Renal cortex interstitium (tissue), 11 donors: ENCODE measurements around the gene FCRL6. TPM values are rescaled to one million over a fixed set of nuclear protein-coding genes. Genes with fewer than 3 reads are reported as not detected.
A peak's percentile ranks its signal among the peaks of the same experiment; 100 is the strongest.

Experiments
- DNase-seq, 11 donors: peaks; one replicate each; pipeline ENCODE4 v3.0.0-alpha.2; 2013; ENCODE audit warnings: low read depth in 9 of 11, low spot score in 4 of 11; ENCODE audit errors: extremely low read depth in 1 of 11
- polyA plus RNA-seq, 3 donors: library from polyadenylated mRNA; unstranded; fragments of 120-200 nt; gene quantifications; one replicate each; pipeline ENCODE4 v1.2.1, GENCODE V29; 2013; ENCODE audit not compliant: insufficient read length in 3 of 3

FCRL6 gene
- polyA plus RNA-seq, 3 donors = 0.19 to 0.32 (median 0.20) TPM

GRCh38 chr1:159791031-159791430, 11.1 kb upstream of the FCRL6 start:
- no peak for DNase-seq

- no peak for DNase-seq
These were observed 10.7 kb upstream of the FCRL6 start for GRCh38 chr1:159791461-159791860.

GRCh38 chr1:159795534-159795933, 6.6 kb upstream of the FCRL6 start:
- DNase-seq = no peak

GRCh38 chr1:159798893-159799292, 3.3 kb upstream of the FCRL6 start:
- peak in 9 of 11 donors; percentile 40 to 73 (median 54) for DNase-seq

- DNase-seq = no peak
These were observed 2.6 kb upstream of the FCRL6 start for GRCh38 chr1:159799446-159799985.

GRCh38 chr1:159800177-159800930, 1.8 kb upstream of the FCRL6 start:
- no peak for DNase-seq

GRCh38 chr1:159803956-159804689, 2.0 kb downstream of the FCRL6 start:
- no peak for DNase-seq

GRCh38 chr1:159804924-159805323, 2.8 kb downstream of the FCRL6 start:
- DNase-seq = no peak

GRCh38 chr1:159815926-159816325, 13.8 kb downstream of the FCRL6 start:
- no peak for DNase-seq

GRCh38 chr1:159817276-159818041, 15.3 kb downstream of the FCRL6 start:
- DNase-seq = peak in 1 of 11 donors; percentile 21

- DNase-seq = no peak
These were observed 19.2 kb downstream of the FCRL6 start for GRCh38 chr1:159821171-159821867.

- peak in 6 of 11 donors; percentile 10 to 70 (median 41) for DNase-seq
These were observed 21.2 kb downstream of the FCRL6 start for GRCh38 chr1:159823406-159823805.

- DNase-seq = no peak
These were observed 23.4 kb downstream of the FCRL6 start for GRCh38 chr1:159825564-159825963.

GRCh38 chr1:159826441-159827101, 24.4 kb downstream of the FCRL6 start, which contains the start of gene SLAMF8:
Gene SLAMF8, plus strand, starts transcription at chr1:159826873. Its CDS starts 26 bp downstream, at chr1:159826899.
- DNase-seq = no peak

- DNase-seq = no peak
These were observed 24.9 kb downstream of the FCRL6 start for GRCh38 chr1:159827102-159827490.

- no peak for DNase-seq
These were observed 25.4 kb downstream of the FCRL6 start for GRCh38 chr1:159827549-159827948.

GRCh38 chr1:159828176-159828575, 26.0 kb downstream of the FCRL6 start:
- DNase-seq = no peak

- DNase-seq = no peak
These were observed 26.6 kb downstream of the FCRL6 start for GRCh38 chr1:159828581-159829272.
